HFF-Myc (cell line): ENCODE data around the gene NEURL1.

ENCODE experiments used
- DNase-seq: peaks from one replicate; pipeline ENCODE4 v3.0.0-alpha.2; 2011; ENCODE audit warnings: low read depth; ENCODE audit errors: extremely low read depth
- H3K4me3 ChIP-seq: replicated peaks from 2 replicates; pipeline ENCODE4 v1.5.1; 2011; ENCODE audit warnings: low read depth, mild to moderate bottlenecking, control low read depth, low read length
- CTCF ChIP-seq: IDR thresholded peaks from 2 replicates; pipeline ENCODE4 v1.5.1; 2012; ENCODE audit warnings: mild to moderate bottlenecking, low read depth, low read length, control low read depth; ENCODE audit errors: missing control alignments

NEURL1 gene

GRCh38 chr10:103455235-103455634, 38.3 kb upstream of the NEURL1 start:
- TF ChIP-seq CTCF = no peak
- no peak overlapping the region for H3K4me3 ChIP-seq
- no peak for DNase-seq

- no peak for DNase-seq
- no peak overlapping the region for H3K4me3 ChIP-seq
- TF ChIP-seq CTCF = no peak
Observed at GRCh38 chr10:103456074-103456660, 37.3 kb upstream of the NEURL1 start.

GRCh38 chr10:103457176-103457712, 36.3 kb upstream of the NEURL1 start:
- TF ChIP-seq CTCF = no peak
- DNase-seq = no peak
- no peak overlapping the region for H3K4me3 ChIP-seq

- H3K4me3 ChIP-seq = no peak overlapping the region
- no peak for DNase-seq
- no peak for TF ChIP-seq CTCF
Observed at GRCh38 chr10:103457896-103458583, 35.5 kb upstream of the NEURL1 start.

- DNase-seq = no peak
- H3K4me3 ChIP-seq = no peak within 1 kb of the TSS
Observed at GRCh38 chr10:103458720-103459119, 34.8 kb upstream of the NEURL1 start, which contains the start of gene CALHM1. Gene CALHM1 (minus strand): TSS chr10:103458900. CDS start chr10:103458751, 149 bp downstream.

GRCh38 chr10:103459615-103460014, 33.9 kb upstream of the NEURL1 start:
- no peak overlapping the region for H3K4me3 ChIP-seq
- no peak for TF ChIP-seq CTCF
- DNase-seq = no peak

More at GRCh38 chr10:103458720-103459119, 34.8 kb upstream of the NEURL1 start, which contains the start of gene CALHM1:
- no peak for TF ChIP-seq CTCF
